GF-D8 (cell line): Measurements from ENCODE around the gene LHX5.

Experiments used
- DNase-seq: peaks from one replicate; lab custom pipeline; 2025; lab: John Stamatoyannopoulos, UW

Gene LHX5

GRCh38 chr12:113464852-113465719, 6.6 kb downstream of the LHX5 start:
- no peak for DNase-seq

- DNase-seq, result no peak
These were observed 7.3 kb downstream of the LHX5 start for GRCh38 chr12:113464452-113464775.

- DNase-seq, result no peak
These were observed 7.8 kb downstream of the LHX5 start for GRCh38 chr12:113463746-113464451.

GRCh38 chr12:113462998-113463745, 8.5 kb downstream of the LHX5 start:
- DNase-seq, result no peak

- no peak for DNase-seq
These were observed 9.4 kb downstream of the LHX5 start for GRCh38 chr12:113462117-113462774.

GRCh38 chr12:113461666-113462065, 10.0 kb downstream of the LHX5 start:
- DNase-seq, result no peak

- no peak for DNase-seq
These were observed 11.7 kb downstream of the LHX5 start for GRCh38 chr12:113459981-113460380.

- DNase-seq, result no peak
These were observed 14.0 kb downstream of the LHX5 start for GRCh38 chr12:113457710-113458109.

GRCh38 chr12:113457185-113457584, 14.5 kb downstream of the LHX5 start:
- no peak for DNase-seq

GRCh38 chr12:113456761-113457160, 14.9 kb downstream of the LHX5 start:
- DNase-seq, result no peak

- no peak for DNase-seq
These were observed 15.5 kb downstream of the LHX5 start for GRCh38 chr12:113456199-113456598.

GRCh38 chr12:113453330-113453729, 18.3 kb downstream of the LHX5 start:
- DNase-seq, result no peak

GRCh38 chr12:113452458-113452857, 19.2 kb downstream of the LHX5 start:
- DNase-seq, result no peak

- no peak for DNase-seq
These were observed 21.8 kb downstream of the LHX5 start for GRCh38 chr12:113449839-113450238.

- no peak for DNase-seq
These were observed 22.4 kb downstream of the LHX5 start for GRCh38 chr12:113449299-113449698.

GRCh38 chr12:113448873-113449272, 22.8 kb downstream of the LHX5 start:
- no peak for DNase-seq

- DNase-seq, result no peak
These were observed 26.0 kb downstream of the LHX5 start for GRCh38 chr12:113445544-113446171.

GRCh38 chr12:113443030-113443539, 28.6 kb downstream of the LHX5 start:
- DNase-seq, result no peak

GRCh38 chr12:113440947-113441782, 30.5 kb downstream of the LHX5 start:
- no peak for DNase-seq

- DNase-seq, result no peak
These were observed 31.3 kb downstream of the LHX5 start for GRCh38 chr12:113440336-113440735.

GRCh38 chr12:113439606-113440030, 32.1 kb downstream of the LHX5 start:
- no peak for DNase-seq
